ENCODE measurements around the gene MYCBP2.
"Not testable (repeated sequence)": the region's sequence is repeated elsewhere in the genome, so short reads cannot be mapped to it uniquely, and the experiment has no call there.

GRCh38 chr13:77315509-77315908 lies 11.4 kb downstream of the MYCBP2 start:
- TF ChIP-seq POLR2A, CTCF (IDR thresholded peaks at IDR 0.05): not testable (repeated sequence)
